H1 (cell line): ENCODE measurements around the gene IGSF5. TPM values are rescaled to one million over a fixed set of nuclear protein-coding genes. Genes with fewer than 3 reads are reported as not detected.

Experiments
- polyA plus RNA-seq, 7 experiments: library from polyadenylated mRNA; depleted of rRNA in 3 of 7; stranded (reverse) in 5 of 7; unstranded in 2 of 7; fragments of >200 nt in 5 of 7; fragments of 200-250 nt in 2 of 7; gene quantifications; 1 replicate in 5 of 7; 2 replicates in 1 of 7; 4 replicates in 1 of 7; pipeline versions ENCODE4 v1.2.1 to v1.2.3, GENCODE V29; 2011 to 2013; ENCODE audit warnings: missing spikeins in 2 of 7, mixed read lengths in 2 of 7
- total RNA-seq: library from RNA; stranded (reverse); fragmentation: NEBNext Ultra II Directional; extraction: Animal tissue kit (Norgen Biotek cat#: 25700); gene quantifications from 2 replicates; pipeline ENCODE4 v1.2.1, GENCODE V29; 2021

Gene IGSF5
- total and polyA plus RNA-seq, 2 of the 8 experiments (the other 6 are each of a cell fraction or from before 2014, with no cell fraction given) = 4.4 to 5.4 TPM

Other genes starting within 250 kb of the IGSF5 start
- gene B3GALT5, start 132.2 kb upstream of the IGSF5 start, total RNA-seq = 23.8 and 25.1 TPM in 2 replicates
- 11.9 and 12.4 TPM in 2 replicates for gene B3GALT5, start 132.2 kb upstream of the IGSF5 start, polyA plus RNA-seq (2011; rRNA removed)
- 1.8 and 2.3 TPM in 2 replicates for gene PCP4, start 122.3 kb downstream of the IGSF5 start, total RNA-seq
- gene PCP4, start 122.3 kb downstream of the IGSF5 start, polyA plus RNA-seq (2011; rRNA removed) = 1.5 and 2.4 TPM in 2 replicates